Measurements from ENCODE around the gene RNMT.

GRCh38 chr18:13809043-13809430 lies 82.6 kb downstream of the RNMT start:
- no peak for TF ChIP-seq EZH2phosphoT487 (IDR thresholded peaks at IDR 0.05; ENCODE audit: low read length)
- no peak for TF ChIP-seq CTCF (IDR thresholded peaks at IDR 0.05; ENCODE audit: low read length)
